ENCODE results near the gene PRKCSH. TPM values are rescaled to one million over a fixed set of nuclear protein-coding genes. Genes with fewer than 3 reads are reported as not detected.

Gene PRKCSH
- total RNA-seq, 1 donor from 2014 or later: 396 TPM

- Mint-ChIP-seq H3K4me1 (peaks cover 22% of the 10 kb centered on the region), H3K27ac (peak overlapping the region; percentile 99), H3K27me3 (ENCODE audit: low read depth) (no peaks in the 10 kb centered on the region), H3K36me3 (peaks cover 8% of the 10 kb centered on the region), H3K4me3 (peak overlapping the region; percentile 95), H3K9me3 (no peaks in the 10 kb centered on the region)
- no peak for DNase-seq (ENCODE audit: low spot score in 2 of 2, unreplicated experiment in 2 of 2)
- no peak for TF ChIP-seq CTCF (IDR thresholded peaks at IDR 0.05; ENCODE audit: unreplicated experiment)
Measured at GRCh38 chr19:11434703-11435056, 755 bp upstream of the PRKCSH start.

- peaks cover 10% of the 10 kb centered on the region for H3K36me3 Mint-ChIP-seq
- H3K9me3 Mint-ChIP-seq: no peaks in the 10 kb centered on the region
- no peak for TF ChIP-seq CTCF (IDR thresholded peaks at IDR 0.05; ENCODE audit: unreplicated experiment)
- peaks cover 22% of the 10 kb centered on the region for H3K4me1 Mint-ChIP-seq
- no peak for DNase-seq (ENCODE audit: low spot score in 2 of 2, unreplicated experiment in 2 of 2)
- no peaks in the 10 kb centered on the region for H3K27me3 Mint-ChIP-seq (ENCODE audit: low read depth)
- peak overlapping the region; percentile 99 for H3K27ac Mint-ChIP-seq
- peak overlapping the region; percentile 95 for H3K4me3 Mint-ChIP-seq
Measured at GRCh38 chr19:11435833-11436313, 438 bp downstream of the PRKCSH start.

- Mint-ChIP-seq H3K9me3 (no peaks in the 10 kb centered on the region), H3K27me3 (ENCODE audit: low read depth) (no peaks in the 10 kb centered on the region), H3K27ac (no peak overlapping the region), H3K4me1 (peaks cover 22% of the 10 kb centered on the region), H3K36me3 (peaks cover 20% of the 10 kb centered on the region), H3K4me3 (peak overlapping the region; percentile 95)
- no peak for TF ChIP-seq CTCF (IDR thresholded peaks at IDR 0.05; ENCODE audit: unreplicated experiment)
- DNase-seq (ENCODE audit: low spot score in 2 of 2, unreplicated experiment in 2 of 2): no peak
Measured at GRCh38 chr19:11437955-11438354, 2.5 kb downstream of the PRKCSH start.

GRCh38 chr19:11444059-11444458 lies 8.6 kb downstream of the PRKCSH start:
- no peak for DNase-seq (ENCODE audit: low spot score in 2 of 2, unreplicated experiment in 2 of 2)

GRCh38 chr19:11445141-11445540 lies 9.7 kb downstream of the PRKCSH start:
- no peak overlapping the region for H3K4me3 Mint-ChIP-seq
- H3K36me3 Mint-ChIP-seq: peaks cover 16% of the 10 kb centered on the region
- H3K9me3 Mint-ChIP-seq: no peaks in the 10 kb centered on the region
- no peaks in the 10 kb centered on the region for H3K27me3 Mint-ChIP-seq (ENCODE audit: low read depth)
- H3K27ac Mint-ChIP-seq: no peak overlapping the region
- TF ChIP-seq CTCF (IDR thresholded peaks at IDR 0.05; ENCODE audit: unreplicated experiment): no peak
- no peak for DNase-seq (ENCODE audit: low spot score in 2 of 2, unreplicated experiment in 2 of 2)
- H3K4me1 Mint-ChIP-seq: no peaks in the 10 kb centered on the region

More at GRCh38 chr19:11444059-11444458, 8.6 kb downstream of the PRKCSH start:
- no peak overlapping the region for H3K27ac Mint-ChIP-seq
- peaks cover 16% of the 10 kb centered on the region for H3K36me3 Mint-ChIP-seq
- H3K4me3 Mint-ChIP-seq: no peak overlapping the region
- H3K9me3 Mint-ChIP-seq: no peaks in the 10 kb centered on the region
- H3K27me3 Mint-ChIP-seq (ENCODE audit: low read depth): no peaks in the 10 kb centered on the region
- H3K4me1 Mint-ChIP-seq: no peaks in the 10 kb centered on the region
- no peak for TF ChIP-seq CTCF (IDR thresholded peaks at IDR 0.05; ENCODE audit: unreplicated experiment)

GRCh38 chr19:11446271-11446651 lies 10.8 kb downstream of the PRKCSH start:
- Mint-ChIP-seq H3K4me3 (no peak overlapping the region), H3K36me3 (peaks cover 14% of the 10 kb centered on the region), H3K4me1 (no peaks in the 10 kb centered on the region), H3K27me3 (ENCODE audit: low read depth) (no peaks in the 10 kb centered on the region), H3K27ac (no peak overlapping the region), H3K9me3 (no peaks in the 10 kb centered on the region)
- no peak for TF ChIP-seq CTCF (IDR thresholded peaks at IDR 0.05; ENCODE audit: unreplicated experiment)
- no peak for DNase-seq (ENCODE audit: low spot score in 2 of 2, unreplicated experiment in 2 of 2)

Measured in mesothelial cell of epicardium (in vitro differentiated cells).